ENCODE results near the gene WASF3. TPM values are rescaled to one million over a fixed set of nuclear protein-coding genes. Genes with fewer than 3 reads are reported as not detected.

The WASF3 gene
- total and polyA plus RNA-seq, 4 donors = 0.82 to 4.9 (median 2.3) TPM

GRCh38 chr13:26557051-26557392 lies 461 bp upstream of the WASF3 start:
- peak overlapping the region in 1 of 2 donors; percentile 38 for H3K9ac ChIP-seq (ENCODE audit: low read depth in 1 of 2, low read length in 2 of 2)
- TF ChIP-seq CTCF (IDR thresholded peaks at IDR 0.05; ENCODE audit: low read depth, low read length, missing input control) (no peak), HNF4A (conservative IDR thresholded peaks at IDR 0.05) (no peak), NR2F2 (IDR thresholded peaks at IDR 0.05) (no peak), HNF4G (IDR thresholded peaks at IDR 0.05) (no peak), MAX (IDR thresholded peaks at IDR 0.05) (no peak), ATF3 (IDR thresholded peaks at IDR 0.05) (no peak), GABPA (IDR thresholded peaks at IDR 0.05 in 1 of 2, conservative IDR thresholded peaks at IDR 0.05 in 1 of 2) (no peak), FOXA2 (IDR thresholded peaks at IDR 0.05) (no peak), RAD21 (IDR thresholded peaks at IDR 0.05) (no peak), ZBTB33 (IDR thresholded peaks at IDR 0.05) (no peak), EGR1 (IDR thresholded peaks at IDR 0.05; ENCODE audit: low read depth in 2 of 2) (no peak), JUND (IDR thresholded peaks at IDR 0.05) (no peak)
- WGBS = 2% methylated on average over 3 of the region's 3 CpGs
- peaks cover 0 to 3% (median 0%) of the 10 kb centered on the region in 4 donors for H3K9me3 ChIP-seq (ENCODE audit: control insufficient read depth in 4 of 4, low read length in 3 of 4)
- no peaks in the 10 kb centered on the region for H3K27me3 ChIP-seq (ENCODE audit: control insufficient read depth in 4 of 4, insufficient read depth in 4 of 4, low read length in 3 of 4)
- H3K36me3 ChIP-seq (ENCODE audit: control insufficient read depth in 4 of 4, insufficient read depth in 3 of 4, low read depth in 1 of 4, low read length in 3 of 4) = no peaks in the 10 kb centered on the region
- peak overlapping the region; percentile 28 to 63 (median 59) for H3K4me3 ChIP-seq (ENCODE audit: low read depth in 1 of 3, low read length in 3 of 3)
- H3K4me1 ChIP-seq (ENCODE audit: control insufficient read depth in 4 of 4, insufficient read depth in 4 of 4, low read length in 3 of 4) = peaks cover 3 to 23% (median 10%) of the 10 kb centered on the region in 4 donors
- no peak for DNase-seq (ENCODE audit: low spot score)
- peak overlapping the region; percentile 23 to 28 for H3K27ac ChIP-seq (ENCODE audit: low read depth in 1 of 2, low read length in 2 of 2)

- TF ChIP-seq HNF4G (IDR thresholded peaks at IDR 0.05) = no peak
- Histone ChIP-seq H3K4me1 (ENCODE audit: control insufficient read depth in 4 of 4, insufficient read depth in 4 of 4, low read length in 3 of 4) (peaks cover 3 to 23% (median 10%) of the 10 kb centered on the region in 4 donors), H3K27me3 (ENCODE audit: control insufficient read depth in 4 of 4, insufficient read depth in 4 of 4, low read length in 3 of 4) (no peaks in the 10 kb centered on the region), H3K36me3 (ENCODE audit: control insufficient read depth in 4 of 4, insufficient read depth in 3 of 4, low read depth in 1 of 4, low read length in 3 of 4) (no peaks in the 10 kb centered on the region), H3K27ac (ENCODE audit: low read depth in 1 of 2, low read length in 2 of 2) (peak overlapping the region; percentile 13 to 56), H3K4me3 (ENCODE audit: low read depth in 1 of 3, low read length in 3 of 3) (peak overlapping the region; percentile 66 to 74 (median 69)), H3K9ac (ENCODE audit: low read depth in 1 of 2, low read length in 2 of 2) (peak overlapping the region in 1 of 2 donors; percentile 54), H3K9me3 (ENCODE audit: control insufficient read depth in 4 of 4, low read length in 3 of 4) (peaks cover 0 to 3% (median 0%) of the 10 kb centered on the region in 4 donors)
- DNase-seq (ENCODE audit: low spot score) = no peak
- 4% methylated on average over 73 of the region's 73 CpGs for WGBS
Observed at GRCh38 chr13:26558074-26558805, 757 bp downstream of the WASF3 start.

- Histone ChIP-seq H3K4me1 (ENCODE audit: control insufficient read depth in 4 of 4, insufficient read depth in 4 of 4, low read length in 3 of 4) (peaks cover 4 to 24% (median 10%) of the 10 kb centered on the region in 4 donors), H3K27me3 (ENCODE audit: control insufficient read depth in 4 of 4, insufficient read depth in 4 of 4, low read length in 3 of 4) (no peaks in the 10 kb centered on the region), H3K4me3 (ENCODE audit: low read depth in 1 of 3, low read length in 3 of 3) (no peak overlapping the region), H3K9ac (ENCODE audit: low read depth in 1 of 2, low read length in 2 of 2) (no peak overlapping the region), H3K36me3 (ENCODE audit: control insufficient read depth in 4 of 4, insufficient read depth in 3 of 4, low read depth in 1 of 4, low read length in 3 of 4) (peaks cover 0 to 1% (median 0%) of the 10 kb centered on the region in 4 donors), H3K27ac (ENCODE audit: low read depth in 1 of 2, low read length in 2 of 2) (no peak overlapping the region), H3K9me3 (ENCODE audit: control insufficient read depth in 4 of 4, low read length in 3 of 4) (peaks cover 0 to 3% (median 0%) of the 10 kb centered on the region in 4 donors)
- 14% methylated on average over 1 of the region's 1 CpG for WGBS
- no peak for DNase-seq (ENCODE audit: low spot score)
- TF ChIP-seq GABPA (IDR thresholded peaks at IDR 0.05 in 1 of 2, conservative IDR thresholded peaks at IDR 0.05 in 1 of 2) (no peak), SP1 (IDR thresholded peaks at IDR 0.05) (no peak), NR2F2 (IDR thresholded peaks at IDR 0.05) (no peak), CTCF (IDR thresholded peaks at IDR 0.05; ENCODE audit: low read depth, low read length, missing input control) (no peak), MAX (IDR thresholded peaks at IDR 0.05) (no peak), FOXA2 (IDR thresholded peaks at IDR 0.05) (no peak), RAD21 (IDR thresholded peaks at IDR 0.05) (no peak), YY1 (IDR thresholded peaks at IDR 0.05) (no peak), HNF4A (conservative IDR thresholded peaks at IDR 0.05) (no peak), ATF3 (IDR thresholded peaks at IDR 0.05) (no peak)
Observed at GRCh38 chr13:26558987-26559386, 1.5 kb downstream of the WASF3 start.
